CD4-positive, alpha-beta memory T cell (primary cell): ENCODE results near the gene TNFAIP3. TPM values are rescaled to one million over a fixed set of nuclear protein-coding genes. Genes with fewer than 3 reads are reported as not detected.

Experiments used
- CTCF ChIA-PET: fragments of 350-600 bp; sonication (Branson Sonifier 250); formaldehyde crosslinking; loops from one replicate; lab custom pipeline; 2021; ENCODE audit warnings: inconsistent platforms; ENCODE audit not compliant: partially characterized antibody; lab: Charles Lee
- POLR2A ChIA-PET: fragments of 350-600 bp; sonication (Branson Sonifier 250); formaldehyde crosslinking; loops from one replicate; lab custom pipeline; 2021; ENCODE audit not compliant: partially characterized antibody; lab: Charles Lee
- DNase-seq, 5 donors: peaks; one replicate each; pipeline versions ENCODE4 v3.0.0 to v3.0.0-alpha.2; 2020 to 2022; ENCODE audit warnings: mixed read lengths in 1 of 5
- H3K27ac ChIP-seq: one replicate; pipeline ENCODE4 v1.7.0; 2013; ENCODE audit warnings: low read depth, low read length
- H3K27me3 ChIP-seq: 2 replicates; pipeline ENCODE4 v1.7.0; 2013; ENCODE audit warnings: mild to moderate bottlenecking, low read length, moderate library complexity; ENCODE audit not compliant: insufficient read depth
- H3K36me3 ChIP-seq: 2 replicates; pipeline ENCODE4 v1.7.0; 2013; ENCODE audit warnings: mild to moderate bottlenecking, low read length, moderate library complexity; ENCODE audit not compliant: insufficient read depth
- H3K4me1 ChIP-seq: 2 replicates; pipeline ENCODE4 v1.7.0; 2013; ENCODE audit warnings: mild to moderate bottlenecking, low read length, moderate library complexity; ENCODE audit not compliant: insufficient read depth
- H3K4me3 ChIP-seq, 2 donors: one replicate each; pipeline ENCODE4 v1.7.0; 2013; ENCODE audit warnings: low read length in 2 of 2, mild to moderate bottlenecking in 1 of 2
- H3K9me3 ChIP-seq, 2 donors: one replicate each; pipeline ENCODE4 v1.7.0; 2013; ENCODE audit warnings: low read length in 2 of 2, control low read depth in 1 of 2; ENCODE audit not compliant: control insufficient read depth in 1 of 2
- H3K27ac Mint-ChIP-seq, 7 donors: one replicate each; pipeline ENCODE4 v1.8.0; 2020 to 2021; ENCODE audit warnings: mixed read lengths in 7 of 7, mild to moderate bottlenecking in 6 of 7, inconsistent platforms in 3 of 7, moderate library complexity in 3 of 7
- H3K27me3 Mint-ChIP-seq, 2 donors: one replicate each; pipeline ENCODE4 v1.8.0; 2020 to 2021; ENCODE audit warnings: mixed read lengths in 2 of 2
- H3K36me3 Mint-ChIP-seq, 2 donors: one replicate each; pipeline ENCODE4 v1.8.0; 2020 to 2021; ENCODE audit warnings: mixed read lengths in 2 of 2, inconsistent platforms in 1 of 2, mild to moderate bottlenecking in 1 of 2
- H3K4me1 Mint-ChIP-seq, 4 donors: one replicate each; pipeline ENCODE4 v1.8.0; 2020 to 2021; ENCODE audit warnings: mixed read lengths in 4 of 4, mild to moderate bottlenecking in 1 of 4
- H3K4me3 Mint-ChIP-seq, 8 donors: one replicate each; pipeline ENCODE4 v1.8.0; 2020 to 2021; ENCODE audit warnings: mixed read lengths in 8 of 8, mild to moderate bottlenecking in 7 of 8, moderate library complexity in 6 of 8, inconsistent platforms in 3 of 8
- H3K9me3 Mint-ChIP-seq, 8 donors: one replicate each; pipeline ENCODE4 v1.8.0; 2020 to 2021; ENCODE audit warnings: mixed read lengths in 8 of 8, mild to moderate bottlenecking in 5 of 8, inconsistent platforms in 3 of 8, moderate library complexity in 1 of 8
- intact Hi-C: fragments of 100-400 bp; cut with micrococcal nuclease; formaldehyde crosslinking; loops from one replicate; pipeline ENCODE4 v1.15.1; 2023
- polyA plus RNA-seq, 2 donors: library from polyadenylated mRNA; unstranded; fragments of 300-500 nt; fragmentation: Illumina TruSeq; gene quantifications; one replicate each; pipeline ENCODE4 v1.2.3, GENCODE V29; 2021
- total RNA-seq, 2 experiments: library from RNA; stranded (reverse); gene quantifications; one replicate each; pipeline ENCODE4 v1.2.3, GENCODE V29; 2021

The TNFAIP3 gene
- total and polyA plus RNA-seq, 4 experiments from 2014 or later, result 112 to 318 (median 155) TPM

DNA sequence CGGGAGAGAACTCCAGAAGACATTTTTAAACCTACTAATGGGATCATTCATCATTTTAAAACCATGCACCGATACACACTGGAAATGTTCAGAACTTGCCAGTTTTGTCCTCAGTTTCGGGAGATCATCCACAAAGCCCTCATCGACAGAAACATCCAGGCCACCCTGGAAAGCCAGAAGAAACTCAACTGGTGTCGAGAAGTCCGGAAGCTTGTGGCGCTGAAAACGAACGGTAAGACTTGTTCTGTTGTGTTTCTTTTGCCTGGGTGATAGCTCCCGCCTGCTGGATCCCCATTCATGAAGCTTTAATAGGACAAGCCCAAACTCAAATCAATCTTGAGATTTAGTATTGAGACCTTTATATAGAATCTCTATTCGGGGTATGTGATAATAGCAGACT lies 4.2 kb downstream of the TNFAIP3 start:
- POLR2A ChIA-PET, result interaction anchor here (0.7 to 9.3 kb wide), 11 partner anchors 12 to 161 kb away, joined by 3 to 134 read pairs (median 16); no protein-coding TSS in a partner anchor

DNA sequence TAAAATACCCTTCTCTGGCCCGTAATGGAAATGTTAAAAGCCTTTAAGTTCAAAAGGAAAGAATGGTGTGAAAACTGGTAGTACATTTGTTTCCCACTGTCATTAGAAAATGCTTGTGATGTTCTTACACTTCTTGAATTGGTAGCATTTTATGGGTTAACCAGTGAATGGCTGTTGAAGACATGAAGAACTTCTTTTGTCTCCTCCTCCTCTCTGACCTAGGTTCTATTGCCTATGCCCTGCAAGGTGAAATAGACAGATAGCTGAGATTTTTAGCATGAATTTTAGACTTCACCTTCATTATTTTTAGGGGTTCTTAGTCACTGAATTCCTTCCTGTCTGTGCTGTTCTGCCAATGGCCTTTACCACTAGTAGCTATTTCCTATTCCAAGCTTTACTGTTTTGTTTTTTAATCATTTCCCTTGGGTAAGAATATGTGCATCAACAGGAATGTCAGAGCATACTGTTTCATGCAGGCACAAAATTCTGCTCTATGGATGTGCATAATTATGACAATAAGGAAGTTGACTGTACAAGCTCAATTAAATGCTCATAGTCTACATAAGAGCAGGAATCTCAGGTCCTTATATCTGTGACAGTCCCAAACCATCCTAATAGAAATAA lies 4.9 kb downstream of the TNFAIP3 start:
- peaks cover 0 to 1% of the 10 kb centered on the region in 2 donors for H3K27me3 Mint-ChIP-seq
- Histone ChIP-seq H3K4me3 (peak overlapping the region in 1 of 2 donors; percentile 93), H3K9me3 (no peaks in the 10 kb centered on the region), H3K27me3 (no peaks in the 10 kb centered on the region), H3K4me1 (peaks cover 65% of the 10 kb centered on the region), H3K36me3 (peaks cover 47% of the 10 kb centered on the region), H3K27ac (peak overlapping the region; percentile 99)
- CTCF ChIA-PET, result interaction anchor here (0.8 to 8.1 kb wide), 15 partner anchors 10 to 234 kb away, joined by 3 to 97 read pairs (median 6); no protein-coding TSS in a partner anchor
- H3K9me3 Mint-ChIP-seq, result peaks cover 0 to 7% (median 0%) of the 10 kb centered on the region in 8 donors
- intact Hi-C loops, result loop anchor here (1.0 to 2.0 kb wide), 3 partner anchors 33 to 237 kb away; no protein-coding TSS in a partner anchor
- POLR2A ChIA-PET, result interaction anchor here (0.6 to 9.3 kb wide), 9 partner anchors 12 to 162 kb away, joined by 3 to 134 read pairs (median 23); no protein-coding TSS in a partner anchor
- peak overlapping the region; percentile 88 to 100 (median 96) for H3K4me3 Mint-ChIP-seq
- DNase-seq, result peak in 4 of 5 donors; percentile 36 to 43 (median 40)
- peaks cover 59 to 95% of the 10 kb centered on the region in 2 donors for H3K36me3 Mint-ChIP-seq
- H3K4me1 Mint-ChIP-seq, result peaks cover 44 to 94% (median 59%) of the 10 kb centered on the region in 4 donors
- peak overlapping the region; percentile 93 to 99 (median 99) for H3K27ac Mint-ChIP-seq

More for the DNA sequence above, 4.2 kb downstream of the TNFAIP3 start:
- CTCF ChIA-PET, result interaction anchor here (0.7 to 8.1 kb wide), 17 partner anchors 11 to 235 kb away, joined by 3 to 97 read pairs (median 6); no protein-coding TSS in a partner anchor
- Histone ChIP-seq H3K27ac (peak overlapping the region; percentile 99), H3K9me3 (no peaks in the 10 kb centered on the region), H3K36me3 (peaks cover 41% of the 10 kb centered on the region), H3K27me3 (no peaks in the 10 kb centered on the region), H3K4me1 (peaks cover 63% of the 10 kb centered on the region), H3K4me3 (peak overlapping the region; percentile 71 to 93)
- peak overlapping the region; percentile 93 to 99 (median 99) for H3K27ac Mint-ChIP-seq
- peaks cover 0 to 3% of the 10 kb centered on the region in 2 donors for H3K27me3 Mint-ChIP-seq
- H3K4me1 Mint-ChIP-seq, result peaks cover 44 to 94% (median 61%) of the 10 kb centered on the region in 4 donors
- intact Hi-C loops, result loop anchor here (1.0 to 2.0 kb wide), 3 partner anchors 34 to 238 kb away; no protein-coding TSS in a partner anchor
- H3K9me3 Mint-ChIP-seq, result peaks cover 0 to 5% (median 0%) of the 10 kb centered on the region in 8 donors
- DNase-seq, result peak in 4 of 5 donors; percentile 46 to 55 (median 50)
- H3K36me3 Mint-ChIP-seq, result peaks cover 52 to 94% of the 10 kb centered on the region in 2 donors
- peak overlapping the region; percentile 88 to 100 (median 96) for H3K4me3 Mint-ChIP-seq

DNA sequence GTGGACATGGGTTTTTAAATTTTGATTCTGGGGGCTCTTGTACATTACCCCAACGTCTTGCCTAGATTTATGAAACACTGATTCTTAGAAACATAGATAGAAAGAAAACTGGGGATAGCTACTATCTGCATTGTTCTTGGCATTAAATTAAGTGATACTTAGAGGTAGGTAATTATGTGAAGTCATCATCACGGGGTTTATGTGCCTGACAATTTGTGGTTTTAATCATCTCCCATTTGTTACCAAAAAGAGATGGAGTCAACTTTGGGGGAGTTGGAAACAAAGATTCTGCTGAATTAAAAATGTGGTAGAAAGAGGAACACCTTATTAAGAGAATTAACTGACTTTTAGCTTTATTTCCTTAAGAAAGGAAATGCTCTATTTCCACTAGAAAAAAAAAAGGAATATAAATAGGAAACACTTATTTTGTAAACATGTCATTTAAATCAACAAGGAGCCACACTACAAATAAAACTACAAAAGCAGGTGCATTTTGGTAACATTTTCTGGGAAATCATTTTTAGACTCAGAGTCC lies 5.6 kb downstream of the TNFAIP3 start:
- Histone ChIP-seq H3K27ac (peak overlapping the region; percentile 99), H3K27me3 (no peaks in the 10 kb centered on the region), H3K4me3 (peak overlapping the region in 1 of 2 donors; percentile 93), H3K4me1 (peaks cover 70% of the 10 kb centered on the region), H3K9me3 (no peaks in the 10 kb centered on the region), H3K36me3 (peaks cover 54% of the 10 kb centered on the region)
- H3K27ac Mint-ChIP-seq, result peak overlapping the region; percentile 93 to 99 (median 99)
- ChIA-PET CTCF (interaction anchor here (0.9 to 8.1 kb wide), 10 partner anchors 10 to 176 kb away, joined by 3 to 97 read pairs (median 30); no protein-coding TSS in a partner anchor), POLR2A (interaction anchor here (0.6 to 9.3 kb wide), 8 partner anchors 11 to 157 kb away, joined by 3 to 125 read pairs (median 11); no protein-coding TSS in a partner anchor)
- peak in 4 of 5 donors; percentile 22 to 35 (median 32) for DNase-seq
- peaks cover 0 to 7% (median 0%) of the 10 kb centered on the region in 8 donors for H3K9me3 Mint-ChIP-seq
- H3K36me3 Mint-ChIP-seq, result peaks cover 66 to 99% of the 10 kb centered on the region in 2 donors
- peak overlapping the region; percentile 88 to 100 (median 96) for H3K4me3 Mint-ChIP-seq
- no peaks in the 10 kb centered on the region for H3K27me3 Mint-ChIP-seq
- H3K4me1 Mint-ChIP-seq, result peaks cover 49 to 98% (median 65%) of the 10 kb centered on the region in 4 donors
- intact Hi-C loops, result no loop called here

DNA sequence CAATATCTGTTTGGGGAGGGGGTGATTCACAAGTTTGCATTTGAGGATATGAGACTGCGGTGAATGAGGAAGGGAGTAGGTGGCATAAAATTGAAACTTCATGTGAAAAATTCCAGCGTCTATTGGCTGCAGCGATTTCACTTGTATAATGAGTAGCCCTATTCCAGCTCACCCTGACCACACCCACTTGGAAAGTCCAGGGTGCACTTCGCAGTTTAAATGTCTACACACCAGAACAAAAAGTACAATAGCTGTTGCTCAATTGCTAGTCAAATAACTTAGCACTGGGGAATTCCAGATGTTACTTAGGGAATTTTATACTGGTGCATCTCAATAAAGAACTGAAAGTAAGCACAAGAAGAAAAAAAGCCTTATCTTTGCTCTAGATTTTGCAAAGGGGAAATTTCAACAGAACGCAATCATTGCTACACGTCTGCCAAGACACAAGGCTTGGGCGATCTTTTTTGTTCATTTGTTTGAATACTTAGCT lies 6.3 kb downstream of the TNFAIP3 start:
- intact Hi-C loops, result no loop called here
- peak overlapping the region in 1 of 2 donors; percentile 9 for H3K4me3 ChIP-seq
- POLR2A ChIA-PET, result interaction anchor here (0.9 to 9.3 kb wide), 5 partner anchors 10 to 165 kb away, joined by 3 to 125 read pairs (median 4); no protein-coding TSS in a partner anchor
- H3K27ac ChIP-seq, result peak overlapping the region; percentile 99
- Mint-ChIP-seq H3K4me3 (peak overlapping the region; percentile 88 to 100 (median 96)), H3K36me3 (peaks cover 70 to 100% of the 10 kb centered on the region in 2 donors), H3K4me1 (peaks cover 51 to 100% (median 70%) of the 10 kb centered on the region in 4 donors), H3K27ac (peak overlapping the region; percentile 90 to 99 (median 99)), H3K27me3 (no peaks in the 10 kb centered on the region), H3K9me3 (peaks cover 0 to 9% (median 0%) of the 10 kb centered on the region in 8 donors)
- peaks cover 75% of the 10 kb centered on the region for H3K4me1 ChIP-seq
- H3K9me3 ChIP-seq, result no peaks in the 10 kb centered on the region
- H3K36me3 ChIP-seq, result peaks cover 61% of the 10 kb centered on the region
- no peaks in the 10 kb centered on the region for H3K27me3 ChIP-seq
- DNase-seq, result peak; percentile 58 to 87 (median 64)
- CTCF ChIA-PET, result interaction anchor here (0.9 to 8.1 kb wide), 9 partner anchors 9 to 177 kb away, joined by 3 to 84 read pairs (median 4); no protein-coding TSS in a partner anchor

DNA sequence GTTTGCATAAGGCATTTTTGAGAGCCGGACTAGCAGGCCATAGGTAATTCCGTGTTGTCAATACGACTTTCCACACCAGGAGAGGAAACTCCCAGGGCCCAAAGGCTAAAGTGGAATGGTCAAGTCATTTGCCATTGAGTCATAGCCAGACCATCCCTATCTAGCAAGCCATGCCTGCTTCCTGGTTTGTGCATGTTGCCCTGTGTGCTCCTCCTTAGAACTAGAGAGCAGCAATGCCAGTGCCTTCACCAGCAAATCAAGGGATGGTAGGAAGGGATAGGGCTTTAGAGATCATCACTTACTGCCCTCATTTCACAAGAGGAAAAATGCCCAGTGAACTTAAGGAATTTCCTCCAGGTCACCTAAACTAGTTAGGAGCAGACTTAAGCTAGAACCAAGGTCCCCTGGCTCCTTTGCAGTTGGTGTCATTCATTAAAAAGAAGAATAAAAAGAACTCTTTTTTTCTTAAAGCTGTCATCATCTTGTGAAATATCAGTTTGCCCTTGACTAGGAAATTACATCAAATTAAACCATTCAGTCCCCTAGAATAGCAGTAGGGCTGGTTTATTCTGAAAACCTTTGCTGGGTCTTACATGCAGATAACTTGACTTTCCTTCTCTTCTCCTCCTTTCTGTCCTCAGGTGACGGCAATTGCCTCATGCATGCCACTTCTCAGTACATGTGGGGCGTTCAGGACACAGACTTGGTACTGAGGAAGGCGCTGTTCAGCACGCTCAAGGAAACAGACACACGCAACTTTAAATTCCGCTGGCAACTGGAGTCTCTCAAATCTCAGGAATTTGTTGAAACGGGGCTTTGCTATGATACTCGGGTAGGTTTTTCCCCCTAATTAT lies 7.4 kb downstream of the TNFAIP3 start:
- H3K4me3 Mint-ChIP-seq, result peak overlapping the region in 7 of 8 donors; percentile 43 to 100 (median 67)
- H3K27ac Mint-ChIP-seq, result peak overlapping the region; percentile 64 to 99 (median 99)
- peaks cover 79% of the 10 kb centered on the region for H3K4me1 ChIP-seq
- no peak overlapping the region for H3K4me3 ChIP-seq
- POLR2A ChIA-PET, result interaction anchor here (0.9 to 9.3 kb wide), 5 partner anchors 9 to 166 kb away, joined by 3 to 125 read pairs (median 3); no protein-coding TSS in a partner anchor
- no peaks in the 10 kb centered on the region for H3K9me3 ChIP-seq
- H3K36me3 ChIP-seq, result peaks cover 72% of the 10 kb centered on the region
- intact Hi-C loops, result loop anchor here (1.0 kb wide), 1 partner anchor 9 kb away; no protein-coding TSS in a partner anchor
- DNase-seq, result peak; percentile 22 to 42 (median 38)
- H3K4me1 Mint-ChIP-seq, result peaks cover 46 to 100% (median 70%) of the 10 kb centered on the region in 4 donors
- peaks cover 78 to 100% of the 10 kb centered on the region in 2 donors for H3K36me3 Mint-ChIP-seq
- CTCF ChIA-PET, result interaction anchor here (0.9 to 8.0 kb wide), 7 partner anchors 8 to 168 kb away, joined by 3 to 84 read pairs (median 4); no protein-coding TSS in a partner anchor
- no peaks in the 10 kb centered on the region for H3K27me3 Mint-ChIP-seq
- H3K9me3 Mint-ChIP-seq, result peaks cover 0 to 14% (median 0%) of the 10 kb centered on the region in 8 donors
- peak overlapping the region; percentile 99 for H3K27ac ChIP-seq
- H3K27me3 ChIP-seq, result no peaks in the 10 kb centered on the region
